GM21576 (cell line): ENCODE data around the gene DNAJC27.

Experiments used
- ATAC-seq: cut with Tn5 transposase; IDR thresholded peaks from one replicate; pipeline ENCODE4 v1.9.1; 2021; ENCODE audit warnings: mild to moderate bottlenecking, moderate library complexity; ENCODE audit not compliant: unreplicated experiment

The DNAJC27 gene

GRCh38 chr2:24970483-24971285 is 1.1 kb downstream of the DNAJC27 start:
- ATAC-seq, result no peak

DNA sequence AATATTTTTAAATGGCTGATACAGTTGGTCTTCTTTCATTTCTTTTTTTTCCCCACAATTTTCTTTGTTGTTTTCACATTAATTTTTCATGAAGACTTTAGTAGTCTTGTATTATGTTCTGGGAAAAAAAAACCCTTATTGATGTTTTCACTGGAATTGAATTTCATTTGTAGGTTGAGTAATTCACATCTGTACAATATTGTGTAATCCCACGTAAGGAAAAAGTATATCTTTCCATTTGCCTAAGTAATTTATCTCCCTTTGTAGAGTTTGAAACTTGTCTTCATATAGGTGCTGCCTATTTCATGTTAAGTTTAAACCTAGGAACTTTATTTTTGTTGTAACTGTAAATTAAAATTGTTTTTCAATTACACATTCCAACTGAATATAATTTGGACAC is 2.0 kb downstream of the DNAJC27 start:
- no peak for ATAC-seq

DNA sequence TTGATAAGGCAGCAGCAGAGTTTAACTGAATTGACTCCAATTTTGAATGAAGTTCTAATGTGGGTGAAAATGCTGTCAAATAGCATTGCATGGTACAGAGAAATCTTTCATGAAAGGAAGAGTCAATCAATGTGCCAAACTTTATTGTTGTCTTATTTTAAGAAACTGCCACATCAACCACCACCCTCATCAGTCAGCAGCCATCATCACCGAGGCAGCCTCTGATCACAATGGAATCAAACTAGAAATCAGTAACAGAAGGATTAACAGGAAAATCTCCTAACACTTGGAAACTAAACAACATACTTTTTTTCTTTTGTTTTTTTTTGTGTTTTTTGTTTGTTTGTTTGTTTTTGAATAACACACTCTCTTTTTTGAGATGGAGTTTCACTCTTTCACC is 9.9 kb downstream of the DNAJC27 start:
- ATAC-seq, result no peak

GRCh38 chr2:24959761-24960160 is 12.0 kb downstream of the DNAJC27 start:
- no peak for ATAC-seq

- no peak for ATAC-seq
These were observed 13.3 kb downstream of the DNAJC27 start for GRCh38 chr2:24958411-24958935.

GRCh38 chr2:24957976-24958375 is 13.8 kb downstream of the DNAJC27 start:
- no peak for ATAC-seq

- no peak for ATAC-seq
These were observed 14.5 kb downstream of the DNAJC27 start for GRCh38 chr2:24957221-24957620.

DNA sequence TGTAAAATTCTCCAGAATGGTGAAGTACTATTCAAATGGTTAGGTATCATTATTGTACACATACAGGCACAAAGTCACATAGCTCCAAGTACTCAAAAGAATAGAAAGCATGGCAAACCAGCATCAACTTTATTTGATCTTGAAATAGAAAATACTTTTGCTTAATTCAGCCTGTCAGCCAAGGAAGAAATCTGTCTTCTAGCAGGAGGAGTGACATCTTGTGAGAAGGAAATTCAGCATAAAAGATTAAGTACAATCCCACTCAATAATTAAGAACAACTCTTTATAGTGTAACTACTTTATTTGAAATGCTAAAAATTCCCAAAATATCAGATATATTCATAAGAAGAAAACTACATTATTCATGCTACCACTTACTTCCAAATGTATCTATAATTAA is 15.8 kb downstream of the DNAJC27 start:
- ATAC-seq, result no peak

DNA sequence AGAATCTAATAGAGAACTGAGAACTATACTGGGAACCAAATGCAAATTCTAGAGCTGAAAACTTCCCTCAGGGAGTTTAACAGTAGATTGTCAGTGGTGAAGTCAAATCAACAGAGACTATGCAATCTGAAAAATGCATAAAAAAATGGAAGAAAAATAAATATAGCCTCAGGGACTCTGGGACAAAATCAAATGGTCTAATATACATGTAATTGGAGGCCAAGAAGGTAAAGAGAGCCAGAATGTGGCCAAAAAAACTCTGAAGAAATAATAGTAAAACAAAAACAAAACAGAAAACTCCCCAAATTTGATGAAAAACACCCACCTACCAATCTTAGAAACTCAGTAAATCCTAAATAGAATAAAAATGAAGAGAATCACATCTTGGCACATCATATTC is 16.5 kb downstream of the DNAJC27 start:
- ATAC-seq, result no peak

- ATAC-seq, result no peak
These were observed 21.7 kb downstream of the DNAJC27 start for GRCh38 chr2:24950102-24950501.

DNA sequence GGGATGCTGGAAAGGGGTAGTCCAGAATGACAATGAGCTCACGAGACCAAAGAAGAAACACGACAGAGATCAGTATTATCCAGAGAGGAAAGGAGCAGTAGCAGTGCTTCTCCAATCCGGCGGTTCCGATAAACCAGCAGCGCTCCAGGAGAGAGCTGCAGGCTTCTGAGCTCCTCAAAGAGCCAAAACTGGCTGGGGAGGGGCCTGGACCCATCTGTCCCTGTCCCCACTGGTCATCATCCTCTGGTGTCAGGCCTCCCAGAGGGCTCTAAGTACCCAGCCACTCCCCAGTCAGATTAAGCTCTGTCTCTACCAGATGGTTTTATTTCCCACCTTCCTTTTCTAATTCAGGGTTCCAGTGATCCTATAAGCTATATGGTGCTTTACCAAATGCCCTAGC is 23.2 kb downstream of the DNAJC27 start:
- ATAC-seq, result no peak

- no peak for ATAC-seq
These were observed 24.1 kb downstream of the DNAJC27 start for GRCh38 chr2:24947561-24948157.

DNA sequence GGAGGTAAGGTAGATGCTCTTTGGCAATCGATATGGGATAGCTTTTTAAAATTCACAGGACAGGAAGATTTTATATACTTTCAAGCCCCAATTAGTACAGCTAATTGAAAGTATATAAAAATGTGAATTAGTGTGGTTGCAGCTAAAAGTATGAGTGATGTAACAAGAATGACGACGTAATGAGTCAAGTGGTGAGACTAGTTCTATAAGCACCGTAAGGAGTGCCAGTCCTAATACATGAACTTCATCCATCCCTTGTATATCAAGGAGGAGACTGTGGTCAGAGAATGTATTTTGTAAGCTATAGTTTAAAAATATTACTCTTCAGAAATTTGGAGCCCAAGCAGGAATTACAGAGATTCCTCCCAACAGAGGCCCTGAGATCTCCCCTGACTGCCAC is 25.8 kb downstream of the DNAJC27 start:
- ATAC-seq, result no peak

DNA sequence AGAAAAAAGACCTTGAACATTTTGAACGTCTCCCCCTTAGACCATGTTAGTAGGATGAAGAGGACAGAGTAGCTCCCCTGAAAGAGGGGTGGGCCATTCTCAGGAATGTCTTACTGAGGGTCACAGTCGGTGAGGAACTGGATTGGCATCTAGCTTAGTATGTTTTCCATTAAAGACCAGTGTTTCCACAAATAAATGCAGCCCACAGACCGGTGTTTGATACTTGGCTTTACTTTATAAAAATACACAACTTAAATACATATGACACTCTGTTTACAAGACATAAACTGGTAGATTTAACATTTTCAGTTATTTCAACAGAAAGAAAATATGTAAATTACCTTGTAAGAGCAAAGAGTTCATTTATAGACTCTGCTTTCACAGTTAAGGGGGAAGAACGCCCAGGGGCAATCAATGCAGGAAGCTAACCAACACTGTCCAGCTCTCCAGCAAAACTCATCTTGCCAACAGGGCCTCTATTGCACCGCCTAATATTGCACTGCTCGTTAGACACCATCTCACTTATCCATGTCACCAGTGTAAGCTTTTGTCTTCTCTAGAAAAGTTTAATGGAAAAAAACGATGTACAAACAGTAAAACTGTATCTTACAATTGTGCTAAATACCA is 28.2 kb downstream of the DNAJC27 start:
- no peak for ATAC-seq

GRCh38 chr2:24939353-24939752 is 32.4 kb downstream of the DNAJC27 start:
- ATAC-seq, result no peak

DNA sequence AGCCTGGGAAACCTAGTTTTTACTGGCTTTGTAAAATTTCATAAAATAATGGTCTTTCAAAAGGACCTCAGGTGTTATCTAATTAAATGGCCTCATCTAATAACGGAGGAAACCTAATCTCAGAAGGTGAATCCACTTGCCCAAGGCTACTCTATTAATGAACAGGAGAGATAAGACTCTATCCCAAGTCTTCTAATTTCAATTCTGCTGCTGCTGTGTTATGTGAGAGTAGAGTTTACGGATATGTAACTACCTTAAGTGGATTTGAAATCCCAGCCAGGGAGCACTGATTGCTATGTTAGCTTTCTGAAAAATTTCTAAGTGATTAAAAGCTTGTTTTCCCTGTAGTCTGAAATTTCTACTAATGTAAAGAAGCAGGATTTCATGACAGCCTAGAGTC is 34.5 kb downstream of the DNAJC27 start:
- ATAC-seq, result no peak

- ATAC-seq, result no peak
These were observed 36.6 kb downstream of the DNAJC27 start for GRCh38 chr2:24935145-24935544.

DNA sequence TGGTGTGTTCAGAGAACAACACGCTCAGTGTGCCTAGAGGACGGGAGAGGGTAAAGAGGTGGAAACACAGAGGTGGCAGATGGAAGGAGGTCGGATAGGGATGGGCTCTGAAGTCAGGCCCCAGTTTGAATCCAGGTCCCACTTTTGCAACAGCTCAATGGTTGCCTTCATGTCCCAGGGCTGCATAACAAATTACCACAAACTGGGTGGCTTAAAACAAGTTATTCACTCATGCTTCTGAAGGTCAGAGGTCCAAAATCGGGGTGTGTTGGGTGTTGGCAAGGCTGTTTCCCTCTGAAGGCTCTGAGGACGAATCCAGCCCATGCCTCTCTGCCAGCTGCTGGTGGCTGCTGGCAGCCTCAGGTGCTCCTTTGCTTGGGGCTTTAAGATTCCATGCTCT is 39.0 kb downstream of the DNAJC27 start:
- no peak for ATAC-seq

DNA sequence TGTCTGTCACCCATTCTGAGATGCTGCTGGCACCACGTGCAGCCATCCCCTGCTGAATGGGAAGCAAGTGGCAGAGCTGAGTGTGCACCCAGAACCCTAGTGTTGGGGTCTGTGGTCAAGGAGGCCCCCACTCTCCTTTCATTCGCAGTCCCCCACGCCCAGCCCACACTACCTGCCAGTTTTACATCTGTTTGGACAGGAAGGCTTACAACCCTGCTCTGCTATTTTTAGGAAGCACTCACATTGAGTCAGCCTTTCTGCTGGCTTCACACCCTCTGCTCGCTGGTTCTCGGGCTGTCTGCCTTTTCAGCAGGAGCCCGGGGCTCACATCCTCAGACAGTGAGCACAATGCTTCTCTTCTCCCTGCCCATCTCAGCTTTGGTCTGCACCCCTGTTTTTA is 41.0 kb downstream of the DNAJC27 start:
- ATAC-seq, result peak; percentile 86

- no peak for ATAC-seq
These were observed 42.5 kb downstream of the DNAJC27 start for GRCh38 chr2:24929230-24929629.

GRCh38 chr2:24928036-24928435 is 43.7 kb downstream of the DNAJC27 start:
- no peak for ATAC-seq
